IPS-NIHi11 (cell line): ENCODE results near the gene PINK1.
"Not testable (repeated sequence)": the region's sequence is repeated elsewhere in the genome, so short reads cannot be mapped to it uniquely, and the experiment has no call there.

Experiments used
- DNase-seq: peaks from one replicate; pipeline ENCODE4 v3.0.0; 2012; ENCODE audit warnings: mixed read lengths, low spot score

PINK1 gene

DNA sequence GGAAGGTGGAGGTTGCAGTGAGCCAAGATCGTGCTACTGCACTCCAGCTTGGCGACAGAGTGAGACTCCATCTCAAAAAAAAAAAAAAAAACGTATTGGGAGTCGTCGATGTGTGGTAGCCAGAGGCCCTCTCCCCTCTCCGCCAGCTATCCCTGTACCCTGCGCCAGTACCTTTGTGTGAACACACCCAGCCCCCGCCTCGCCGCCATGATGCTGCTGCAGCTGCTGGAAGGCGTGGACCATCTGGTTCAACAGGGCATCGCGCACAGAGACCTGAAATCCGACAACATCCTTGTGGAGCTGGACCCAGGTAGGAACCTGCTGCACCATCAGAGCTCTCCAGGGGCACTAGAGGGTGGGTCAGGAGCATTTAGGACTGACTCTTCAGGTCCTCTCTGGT lies 12.2 kb downstream of the PINK1 start:
- no peak for DNase-seq

DNA sequence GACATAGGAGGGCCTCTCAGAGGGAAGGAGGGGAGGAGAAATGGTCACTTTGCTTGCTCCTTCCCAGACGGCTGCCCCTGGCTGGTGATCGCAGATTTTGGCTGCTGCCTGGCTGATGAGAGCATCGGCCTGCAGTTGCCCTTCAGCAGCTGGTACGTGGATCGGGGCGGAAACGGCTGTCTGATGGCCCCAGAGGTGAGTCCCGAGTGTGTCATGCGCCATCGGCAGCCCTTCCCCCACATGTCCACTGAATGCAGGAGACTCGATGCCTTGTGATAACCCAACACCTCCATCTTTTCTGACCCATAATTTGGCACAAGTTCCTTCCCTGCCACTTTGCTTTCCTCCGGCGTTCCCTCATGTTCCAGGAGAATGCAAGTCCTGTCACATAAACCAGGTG lies 15.2 kb downstream of the PINK1 start:
- no peak for DNase-seq

DNA sequence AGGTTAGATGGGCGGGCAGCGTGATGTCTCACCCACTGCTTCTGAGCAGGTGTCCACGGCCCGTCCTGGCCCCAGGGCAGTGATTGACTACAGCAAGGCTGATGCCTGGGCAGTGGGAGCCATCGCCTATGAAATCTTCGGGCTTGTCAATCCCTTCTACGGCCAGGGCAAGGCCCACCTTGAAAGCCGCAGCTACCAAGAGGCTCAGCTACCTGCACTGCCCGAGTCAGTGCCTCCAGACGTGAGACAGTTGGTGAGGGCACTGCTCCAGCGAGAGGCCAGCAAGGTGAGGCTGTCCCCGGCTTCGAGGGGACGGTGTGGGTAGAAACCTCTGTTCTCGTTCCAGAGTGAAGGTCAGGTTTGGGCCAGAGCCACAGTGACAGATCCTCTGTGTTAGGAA lies 15.7 kb downstream of the PINK1 start:
- no peak for DNase-seq

DNA sequence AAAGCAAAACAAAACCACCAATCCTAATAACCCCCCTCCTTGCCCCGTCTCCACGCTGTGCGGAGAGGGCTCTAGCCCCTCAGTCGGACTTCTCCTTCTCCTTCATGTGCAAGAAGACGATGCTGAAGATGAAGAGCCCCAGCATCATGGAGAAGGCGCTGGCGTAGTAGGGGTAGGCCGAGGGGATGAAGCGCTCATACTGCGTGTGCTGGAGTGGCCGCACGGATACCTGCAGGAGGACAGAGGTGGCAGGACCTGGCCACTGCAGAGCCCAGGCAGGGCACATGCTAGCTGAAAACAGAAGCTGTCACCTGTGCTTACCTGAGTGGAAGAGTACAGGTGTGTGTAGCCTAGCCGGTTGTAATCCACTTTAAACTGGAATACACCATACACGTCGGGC lies 19.0 kb downstream of the PINK1 start:
- DNase-seq: no peak

DNA sequence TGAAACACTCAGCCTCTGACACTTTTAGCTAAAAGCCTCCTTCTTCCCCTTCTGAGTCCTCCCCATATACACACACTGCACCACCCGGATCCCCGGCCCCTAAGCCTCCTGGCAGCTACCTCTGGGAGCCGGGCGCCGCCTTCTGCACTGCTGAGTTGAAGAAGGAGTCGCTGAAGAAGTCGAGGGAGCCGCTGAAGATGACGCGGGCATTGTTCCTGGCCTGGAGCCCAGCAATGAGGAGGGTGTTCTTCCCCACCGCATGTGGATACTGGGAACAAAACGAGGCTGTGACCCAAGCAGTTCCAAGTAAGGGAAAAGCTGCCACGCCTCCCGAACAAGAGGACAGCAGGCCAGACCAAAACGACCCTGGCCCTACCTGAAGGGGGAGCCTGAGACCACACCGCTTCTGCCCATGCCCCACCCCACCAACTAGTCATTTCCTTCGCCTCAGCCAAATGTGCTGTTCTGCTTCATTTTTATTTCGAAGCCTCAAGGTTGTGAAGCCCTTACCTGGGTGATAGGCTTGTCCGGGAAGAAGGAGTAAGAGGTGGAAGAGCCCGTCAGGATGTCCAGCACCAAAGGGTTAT lies 20.9 kb downstream of the PINK1 start:
- peak; percentile 50 for DNase-seq

DNA sequence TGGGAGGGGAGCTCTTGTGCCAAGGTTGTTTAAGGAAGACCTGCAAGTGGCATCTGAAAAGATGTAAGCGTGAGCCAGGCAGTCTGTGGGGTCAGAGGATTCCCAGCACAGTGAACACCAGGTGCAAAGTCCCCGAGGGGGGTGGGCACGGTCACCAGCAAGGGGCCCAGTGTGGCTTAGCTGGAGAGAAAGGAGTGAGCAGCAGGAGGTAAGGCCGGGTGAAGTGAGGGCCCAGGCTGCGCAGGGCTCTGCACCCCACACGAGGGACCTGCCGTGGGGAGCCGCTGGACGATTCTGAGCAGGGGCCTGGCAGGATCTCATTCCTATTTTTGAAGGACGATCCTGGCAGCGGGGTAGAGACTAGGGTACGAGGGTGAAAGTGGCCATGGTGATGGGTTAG lies 23.8 kb downstream of the PINK1 start:
- no peak for DNase-seq

DNA sequence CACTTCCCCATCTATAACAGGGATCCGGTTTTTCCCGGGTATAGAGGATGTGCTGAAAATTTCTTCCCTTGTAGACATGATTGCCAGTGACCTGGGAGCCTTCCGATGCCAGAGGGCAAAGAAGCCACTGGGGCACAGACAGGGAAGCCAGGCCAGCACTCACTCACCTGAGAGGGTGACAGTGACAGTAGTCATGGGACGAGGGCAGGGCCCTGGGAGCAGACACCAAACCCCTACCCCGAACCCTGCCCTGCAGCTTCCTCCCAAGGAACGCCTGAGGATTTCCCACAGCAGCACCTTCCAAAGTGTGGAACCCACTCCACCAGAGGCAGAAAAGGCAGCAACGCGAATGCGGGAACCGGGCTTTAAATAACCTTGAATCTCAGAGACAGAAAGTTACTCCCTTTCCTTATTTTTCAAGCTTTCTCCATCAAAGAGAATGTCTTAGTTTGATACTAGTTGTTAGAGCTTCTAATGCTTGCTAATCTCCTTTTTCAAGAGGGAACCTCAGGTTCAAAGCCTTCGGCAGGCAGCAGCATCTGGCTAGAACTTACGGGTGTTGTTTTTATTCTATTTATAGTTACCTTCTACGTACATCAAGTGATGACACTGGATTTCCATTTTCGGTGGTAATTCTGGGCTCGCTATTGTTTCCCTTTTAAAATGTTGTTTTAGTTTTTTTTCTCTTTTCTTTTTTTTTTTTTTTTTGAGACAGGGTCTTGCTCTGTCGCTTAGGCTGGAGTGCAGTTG lies 25.1 kb downstream of the PINK1 start:
- no peak for DNase-seq

GRCh38 chr1:20660363-20660762 lies 27.1 kb downstream of the PINK1 start:
- DNase-seq: no peak

- no peak for DNase-seq
Measured at GRCh38 chr1:20660847-20661206, 27.6 kb downstream of the PINK1 start.

GRCh38 chr1:20661207-20662109 lies 28.2 kb downstream of the PINK1 start, which contains the start of gene DDOST:
Gene DDOST, minus strand, starts transcription at chr1:20661369. Its CDS starts 19 bp downstream, at chr1:20661350.
- DNase-seq: peak; percentile 99

- no peak for DNase-seq
Measured at GRCh38 chr1:20662110-20662475, 28.8 kb downstream of the PINK1 start.

GRCh38 chr1:20663365-20663764 lies 30.1 kb downstream of the PINK1 start:
- no peak for DNase-seq

DNA sequence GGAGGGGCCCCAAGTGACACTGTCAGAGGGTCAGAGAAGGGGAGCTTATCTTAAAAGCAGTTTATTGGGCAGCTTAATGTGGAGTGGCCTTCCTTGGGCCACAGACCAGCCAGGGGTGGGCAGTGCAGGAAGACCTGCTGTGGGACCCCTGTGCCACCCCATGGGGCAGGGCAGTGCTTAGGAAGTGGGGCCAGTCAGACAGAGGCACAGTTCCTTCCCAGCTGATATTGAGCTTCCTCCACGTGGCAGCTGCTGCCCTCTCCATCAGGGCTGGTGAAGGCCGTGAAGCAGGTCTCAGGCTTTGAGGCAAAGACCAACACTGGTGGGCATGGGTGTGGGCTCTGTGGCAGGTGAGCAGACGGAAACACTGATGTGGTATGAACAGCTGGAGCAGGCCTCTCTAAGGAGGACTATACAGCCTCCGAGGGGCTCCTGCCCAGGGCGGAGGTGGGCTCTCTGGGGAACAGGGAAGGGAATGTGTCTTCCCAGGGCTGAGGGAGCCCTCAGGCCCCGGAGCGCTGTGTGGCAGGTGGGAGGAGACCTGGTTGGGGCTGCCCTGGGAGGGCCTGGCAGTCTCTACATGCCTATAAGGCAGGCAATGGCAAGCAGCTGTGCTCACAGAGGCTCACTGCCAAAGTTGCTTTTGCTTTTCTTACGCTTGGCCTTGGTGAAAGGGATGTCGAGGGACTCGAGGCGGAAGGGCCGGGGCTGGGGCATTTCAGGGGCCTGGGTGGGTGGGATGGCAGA lies 30.9 kb downstream of the PINK1 start:
- DNase-seq: no peak

GRCh38 chr1:20665726-20666125 lies 32.5 kb downstream of the PINK1 start:
- DNase-seq: no peak

DNA sequence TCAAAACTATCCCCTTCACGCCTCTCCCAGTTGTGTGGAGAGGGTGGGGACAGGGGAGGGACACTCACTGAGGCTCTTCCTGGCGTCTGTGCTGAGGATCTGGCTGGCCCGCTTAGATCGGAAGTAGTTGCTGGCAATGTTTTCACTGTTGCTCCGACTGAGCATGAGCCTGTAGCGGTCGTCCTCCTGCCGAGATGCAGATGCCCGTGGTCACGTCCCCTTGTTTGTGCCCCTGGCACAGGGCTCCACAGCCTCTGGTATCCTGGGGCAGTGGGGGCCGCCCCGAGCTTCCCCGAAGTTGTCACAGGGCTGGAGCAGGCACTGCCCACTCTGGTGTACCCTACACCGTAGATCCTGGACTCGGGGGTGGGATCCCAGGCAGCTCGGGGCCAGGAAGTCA lies 32.9 kb downstream of the PINK1 start:
- no peak for DNase-seq

- DNase-seq: no peak
Measured at GRCh38 chr1:20666804-20667203, 33.5 kb downstream of the PINK1 start.

DNA sequence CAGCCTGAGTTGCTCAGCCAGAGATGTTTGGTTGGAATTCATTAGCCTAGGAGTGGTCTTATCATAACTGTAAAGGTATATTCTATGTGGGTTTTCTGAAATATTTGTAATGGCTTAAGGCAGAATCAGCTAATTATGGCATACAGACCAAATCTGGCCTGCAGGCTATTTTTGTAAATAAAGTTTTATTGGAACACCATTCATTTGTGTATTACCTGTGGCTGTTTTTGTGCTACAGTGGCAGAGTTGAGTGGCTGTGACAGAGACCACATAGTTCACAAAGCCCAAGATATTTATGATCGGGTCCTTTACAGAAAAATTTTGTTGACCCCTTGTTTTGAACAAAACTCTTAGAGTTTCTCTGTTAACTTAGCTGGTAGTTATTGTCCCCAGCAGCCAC lies 35.3 kb downstream of the PINK1 start:
- no peak for DNase-seq

- DNase-seq: no peak
Measured at GRCh38 chr1:20670936-20671335, 37.7 kb downstream of the PINK1 start.

GRCh38 chr1:20672265-20672632 lies 39.0 kb downstream of the PINK1 start:
- DNase-seq: no peak

DNA sequence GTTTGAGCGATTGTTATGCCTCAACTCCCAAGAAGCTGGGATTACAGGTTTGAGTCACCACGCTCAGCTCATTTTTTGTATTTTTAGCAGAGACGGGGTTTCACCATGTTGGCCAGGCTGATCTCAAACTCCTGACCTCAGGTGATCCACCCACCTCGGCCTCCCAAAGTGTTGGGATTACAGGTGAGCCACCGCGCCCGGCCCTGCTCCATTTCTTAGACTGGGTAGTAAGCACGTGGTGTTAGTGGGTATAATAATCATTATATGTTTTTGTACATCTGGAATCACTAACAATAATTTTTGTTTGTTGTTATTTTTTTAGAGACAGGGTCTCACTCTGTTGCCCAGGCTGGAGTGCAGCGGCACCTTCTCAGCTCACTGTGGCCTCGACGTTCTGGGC lies 40.4 kb downstream of the PINK1 start:
- DNase-seq: not testable (repeated sequence)

DNA sequence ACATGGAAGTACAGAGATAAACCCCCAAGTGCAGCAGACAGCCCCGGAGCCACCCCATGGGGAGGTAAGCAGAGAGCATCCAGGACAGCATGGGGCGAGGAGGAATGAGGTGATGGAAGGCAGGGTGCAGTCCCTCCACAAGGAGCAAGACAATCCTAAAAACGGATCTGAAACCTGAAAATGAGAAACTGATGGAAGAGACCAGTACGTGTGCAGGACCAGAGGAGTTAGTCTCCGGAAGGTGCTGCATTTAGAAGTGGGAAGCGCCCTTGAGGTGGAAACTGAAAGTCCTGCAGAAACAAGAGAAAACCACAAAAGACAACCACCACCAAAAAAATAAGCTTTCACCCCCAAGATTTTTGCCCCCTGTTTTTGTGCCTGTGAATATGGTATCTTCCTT lies 45.3 kb downstream of the PINK1 start:
- no peak for DNase-seq

GRCh38 chr1:20680269-20680668 lies 47.0 kb downstream of the PINK1 start:
- DNase-seq: no peak
